ENCODE data around the gene ZNF33B.

Gene ZNF33B

DNA sequence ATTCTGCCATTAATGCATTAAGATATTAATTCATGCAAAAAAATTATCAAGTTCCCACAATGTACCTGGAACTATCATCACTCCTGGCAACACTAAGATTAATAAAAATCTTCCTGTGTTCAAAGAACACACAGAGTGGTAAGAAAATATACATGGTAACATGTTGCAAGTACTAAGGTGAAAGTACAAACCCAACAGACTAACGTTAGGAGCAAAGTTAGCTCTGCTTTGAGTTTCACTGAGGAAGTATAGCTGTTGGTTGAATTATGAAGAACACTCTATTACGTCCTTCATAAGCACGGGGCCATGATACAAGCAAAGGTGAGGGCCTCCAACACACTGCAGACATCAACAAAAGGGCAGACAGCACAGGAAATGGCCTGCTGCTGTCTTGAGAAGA is 5.8 kb downstream of the ZNF33B start:
- Histone ChIP-seq H3K4me3 (replicated peaks; ENCODE audit: low read depth, low read length) (no peak overlapping the region), H3K27me3 (replicated peaks; ENCODE audit: control insufficient read depth, insufficient read depth, low read length) (no peaks in the 10 kb centered on the region), H3K36me3 (ENCODE audit: control insufficient read depth, insufficient read depth, low read length) (no peaks in the 10 kb centered on the region; the same call in 1 of the 2 replicates)
- DNase-seq (ENCODE audit: extremely low read depth, insufficient read length) = no peak
- TF ChIP-seq, protein P1, sequence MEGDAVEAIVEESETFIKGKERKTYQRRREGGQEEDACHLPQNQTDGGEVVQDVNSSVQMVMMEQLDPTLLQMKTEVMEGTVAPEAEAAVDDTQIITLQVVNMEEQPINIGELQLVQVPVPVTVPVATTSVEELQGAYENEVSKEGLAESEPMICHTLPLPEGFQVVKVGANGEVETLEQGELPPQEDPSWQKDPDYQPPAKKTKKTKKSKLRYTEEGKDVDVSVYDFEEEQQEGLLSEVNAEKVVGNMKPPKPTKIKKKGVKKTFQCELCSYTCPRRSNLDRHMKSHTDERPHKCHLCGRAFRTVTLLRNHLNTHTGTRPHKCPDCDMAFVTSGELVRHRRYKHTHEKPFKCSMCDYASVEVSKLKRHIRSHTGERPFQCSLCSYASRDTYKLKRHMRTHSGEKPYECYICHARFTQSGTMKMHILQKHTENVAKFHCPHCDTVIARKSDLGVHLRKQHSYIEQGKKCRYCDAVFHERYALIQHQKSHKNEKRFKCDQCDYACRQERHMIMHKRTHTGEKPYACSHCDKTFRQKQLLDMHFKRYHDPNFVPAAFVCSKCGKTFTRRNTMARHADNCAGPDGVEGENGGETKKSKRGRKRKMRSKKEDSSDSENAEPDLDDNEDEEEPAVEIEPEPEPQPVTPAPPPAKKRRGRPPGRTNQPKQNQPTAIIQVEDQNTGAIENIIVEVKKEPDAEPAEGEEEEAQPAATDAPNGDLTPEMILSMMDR (IDR thresholded peaks at IDR 0.05; ENCODE audit: insufficient read depth, low read length, poor library complexity, severe bottlenecking) = no peak

DNA sequence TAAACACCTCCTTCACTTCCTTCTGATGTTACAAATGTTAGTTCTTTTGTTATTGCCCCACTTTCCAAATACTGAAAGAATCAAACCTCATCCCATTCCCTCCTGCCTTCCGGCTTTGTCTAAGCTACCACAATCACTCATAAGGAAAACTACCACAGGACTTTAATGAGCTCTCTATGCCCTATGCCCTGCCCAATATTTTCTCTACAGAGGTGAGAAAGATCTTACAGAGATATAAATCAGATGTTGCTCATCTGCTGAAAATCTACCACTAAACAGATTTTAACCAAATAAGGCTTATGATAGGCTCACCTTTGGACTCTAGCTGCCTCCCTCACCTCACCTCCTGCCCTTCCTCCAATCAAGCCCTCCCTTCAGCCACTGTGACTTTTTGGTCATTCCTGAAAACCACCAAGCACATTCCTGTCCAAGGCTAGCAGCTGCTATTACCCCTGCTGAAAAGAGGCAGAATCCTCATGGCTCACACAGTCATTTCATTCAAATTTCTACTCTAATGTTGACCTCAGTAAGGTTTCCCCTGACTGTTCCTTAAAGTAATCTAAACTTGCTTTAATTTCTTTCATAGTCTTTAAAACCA is 7.7 kb downstream of the ZNF33B start:
- Histone ChIP-seq H3K27me3 (replicated peaks; ENCODE audit: control insufficient read depth, insufficient read depth, low read length) (no peaks in the 10 kb centered on the region), H3K4me3 (replicated peaks; ENCODE audit: low read depth, low read length) (no peak overlapping the region), H3K36me3 (ENCODE audit: control insufficient read depth, insufficient read depth, low read length) (no peaks in the 10 kb centered on the region; the same call in 1 of the 2 replicates)
- no peak for DNase-seq (ENCODE audit: extremely low read depth, insufficient read length)
- TF ChIP-seq, protein P1 (IDR thresholded peaks at IDR 0.05; ENCODE audit: insufficient read depth, low read length, poor library complexity, severe bottlenecking) = no peak

DNA sequence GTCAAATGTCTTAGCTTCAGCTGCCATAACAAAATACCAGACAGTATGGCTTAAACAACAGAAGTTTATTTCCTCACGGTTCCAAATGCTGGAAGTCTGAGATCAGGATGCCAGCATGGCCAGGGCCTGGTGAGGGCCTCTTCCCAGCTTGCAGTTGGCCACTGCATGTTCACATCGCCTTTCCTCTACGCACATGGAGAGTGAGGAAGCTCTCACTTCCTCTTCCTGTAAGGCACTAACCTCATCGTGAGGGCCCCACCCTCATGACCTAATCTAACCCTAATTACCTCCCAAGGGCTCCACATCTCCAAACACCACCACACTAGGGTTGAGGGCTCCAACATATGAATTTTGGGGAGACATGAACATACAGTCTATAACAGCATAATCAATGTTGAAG is 14.4 kb downstream of the ZNF33B start:
- TF ChIP-seq, protein P1 (IDR thresholded peaks at IDR 0.05; ENCODE audit: insufficient read depth, low read length, poor library complexity, severe bottlenecking) = no peak
- no peak overlapping the region for H3K4me3 ChIP-seq (replicated peaks; ENCODE audit: low read depth, low read length)
- no peaks in the 10 kb centered on the region; the same call in 1 of the 2 replicates for H3K36me3 ChIP-seq (ENCODE audit: control insufficient read depth, insufficient read depth, low read length)
- DNase-seq (ENCODE audit: extremely low read depth, insufficient read length) = no peak
- no peaks in the 10 kb centered on the region for H3K27me3 ChIP-seq (replicated peaks; ENCODE audit: control insufficient read depth, insufficient read depth, low read length)

DNA sequence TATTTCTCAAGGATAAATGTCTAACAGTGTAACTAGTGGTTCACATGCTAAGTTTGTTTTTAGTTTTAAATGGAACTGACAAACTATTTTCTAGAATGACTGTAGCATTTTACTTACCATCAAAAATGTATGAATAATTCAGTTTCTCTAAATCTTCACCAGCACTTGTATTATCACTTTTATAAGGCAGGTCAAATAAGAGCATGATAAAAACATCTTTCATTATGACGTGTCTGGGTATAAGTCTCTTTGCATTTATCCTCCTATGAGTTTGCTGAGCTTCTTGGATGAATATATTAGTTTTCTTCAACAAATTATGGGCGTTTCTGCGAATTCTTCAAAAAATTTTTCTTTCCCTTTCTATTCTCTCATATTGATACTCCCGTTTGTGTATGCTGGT is 19.9 kb downstream of the ZNF33B start:
- Histone ChIP-seq H3K27me3 (replicated peaks; ENCODE audit: control insufficient read depth, insufficient read depth, low read length) (no peaks in the 10 kb centered on the region), H3K36me3 (ENCODE audit: control insufficient read depth, insufficient read depth, low read length) (no peaks in the 10 kb centered on the region; the same call in 1 of the 2 replicates), H3K4me3 (replicated peaks; ENCODE audit: low read depth, low read length) (no peak overlapping the region)
- TF ChIP-seq, protein P1 (IDR thresholded peaks at IDR 0.05; ENCODE audit: insufficient read depth, low read length, poor library complexity, severe bottlenecking) = no peak
- no peak for DNase-seq (ENCODE audit: extremely low read depth, insufficient read length)

DNA sequence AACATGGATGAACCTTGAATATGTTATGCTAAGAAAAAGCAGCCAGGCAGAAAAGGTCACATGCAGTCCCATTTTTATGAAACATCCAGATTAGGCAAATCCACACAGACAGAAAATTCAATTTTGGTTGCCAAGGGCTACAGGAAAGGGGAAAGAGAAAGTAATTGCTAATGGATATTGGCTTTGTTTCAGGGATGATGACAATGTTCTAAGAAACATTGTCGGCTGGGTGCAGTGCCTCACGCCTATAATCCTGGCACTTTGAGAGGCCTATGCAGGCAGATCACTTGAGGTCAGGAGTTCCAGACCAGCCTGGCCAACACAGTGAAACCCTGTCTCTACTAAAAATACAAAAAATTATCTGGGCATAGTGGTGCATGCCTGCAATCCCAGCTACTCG is 23.0 kb downstream of the ZNF33B start:
- Histone ChIP-seq H3K27me3 (replicated peaks; ENCODE audit: control insufficient read depth, insufficient read depth, low read length) (no peaks in the 10 kb centered on the region), H3K36me3 (ENCODE audit: control insufficient read depth, insufficient read depth, low read length) (no peaks in the 10 kb centered on the region), H3K4me3 (replicated peaks; ENCODE audit: low read depth, low read length) (no peak overlapping the region)
- TF ChIP-seq, protein P1 (IDR thresholded peaks at IDR 0.05; ENCODE audit: insufficient read depth, low read length, poor library complexity, severe bottlenecking) = no peak
- DNase-seq (ENCODE audit: extremely low read depth, insufficient read length) = no peak

DNA sequence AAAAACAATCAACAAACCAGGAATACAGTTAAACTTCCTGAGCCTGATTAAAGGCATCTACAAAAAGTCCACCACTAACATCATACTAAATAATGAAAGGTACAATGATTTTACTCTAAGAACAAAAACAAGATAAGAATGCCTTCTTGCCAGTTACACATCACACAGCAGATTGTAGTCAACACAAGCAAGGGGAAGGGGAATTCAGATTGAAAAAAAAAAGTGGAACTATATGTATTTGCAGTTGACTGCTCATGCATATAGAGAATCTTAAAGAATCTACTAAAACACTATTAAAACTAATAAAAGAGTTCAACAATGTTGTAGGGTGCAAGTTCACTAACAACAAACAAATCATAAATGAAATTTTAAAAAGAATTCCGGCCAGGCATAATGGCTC is 28.5 kb downstream of the ZNF33B start:
- Histone ChIP-seq H3K36me3 (ENCODE audit: control insufficient read depth, insufficient read depth, low read length) (no peaks in the 10 kb centered on the region), H3K4me3 (replicated peaks; ENCODE audit: low read depth, low read length) (no peak overlapping the region), H3K27me3 (replicated peaks; ENCODE audit: control insufficient read depth, insufficient read depth, low read length) (no peaks in the 10 kb centered on the region)
- no peak for DNase-seq (ENCODE audit: extremely low read depth, insufficient read length)
- TF ChIP-seq, protein P1 (IDR thresholded peaks at IDR 0.05; ENCODE audit: insufficient read depth, low read length, poor library complexity, severe bottlenecking) = no peak

All from GM06990 (cell line).